KBM-7 (cell line): ENCODE results near the gene CLMP.

ENCODE experiments used
- DNase-seq: peaks from one replicate; pipeline ENCODE4 v3.0.0-alpha.2; 2015
- in situ Hi-C: fragments of 300-500 bp; cut with MboI; formaldehyde crosslinking; loops from 2 replicates; pipeline ENCODE4 v1.14.3; 2020; ENCODE audit warnings: low sequenced_read_pairs, low pct_unique_long_range_greater_than_20kb, mixed read lengths

Gene CLMP

DNA sequence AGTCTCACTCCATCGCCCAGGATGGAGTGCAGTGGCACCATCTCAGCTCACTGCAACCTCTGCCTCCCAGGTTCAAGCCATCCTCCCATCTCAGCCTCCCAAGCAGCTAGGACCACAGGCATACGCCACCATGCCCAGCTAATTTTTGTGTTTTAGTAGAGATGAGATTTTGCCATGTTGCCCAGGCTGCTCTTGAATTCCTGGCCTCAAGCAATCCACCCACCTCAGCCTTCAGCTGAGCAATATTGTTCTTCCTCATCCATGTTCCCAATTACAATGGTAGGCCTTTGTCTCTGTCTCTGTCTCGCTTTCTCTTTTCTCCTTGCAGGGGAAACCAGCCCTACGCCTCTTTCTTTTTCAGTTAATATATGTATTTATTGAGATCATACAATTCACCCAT is 143.4 kb downstream of the CLMP start:
- DNase-seq = no peak
- in situ Hi-C loops = no loop called here

DNA sequence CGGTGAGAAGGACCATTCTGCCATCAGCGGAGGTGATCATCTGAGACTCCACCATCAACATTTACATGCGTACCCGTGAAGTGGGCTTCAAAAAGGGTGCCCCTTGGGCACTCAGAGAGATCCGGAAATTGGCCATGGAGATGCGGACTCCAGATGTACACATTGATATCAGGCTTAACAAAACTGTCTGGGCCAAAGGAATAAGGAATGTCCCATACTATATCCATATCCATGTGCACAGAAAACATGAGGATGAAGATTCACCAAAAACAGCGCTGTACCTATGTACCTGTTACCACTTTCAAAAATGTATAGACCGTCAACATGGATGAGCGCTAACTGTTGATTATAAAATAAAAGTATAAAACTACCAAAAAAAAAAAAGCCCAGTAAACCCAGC is 143.9 kb downstream of the CLMP start:
- DNase-seq = no peak
- in situ Hi-C loops = no loop called here

DNA sequence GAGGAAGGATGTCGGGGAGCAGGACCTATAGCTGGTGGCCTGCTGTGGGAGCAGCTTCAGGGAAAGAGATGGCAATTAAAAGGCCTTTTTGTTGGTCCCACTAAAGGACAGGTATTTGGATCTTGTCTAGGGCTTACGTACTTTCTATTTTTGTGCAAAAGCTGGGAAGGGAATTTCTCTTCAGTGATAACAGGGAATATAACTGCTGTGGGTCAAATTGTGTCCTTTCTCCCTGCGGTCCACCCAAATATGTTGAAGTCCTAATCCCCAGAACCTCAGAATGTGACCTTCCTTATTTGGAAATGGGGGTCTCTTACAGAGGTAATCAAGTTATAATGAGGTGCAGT is 147.1 kb downstream of the CLMP start:
- in situ Hi-C loops = no loop called here

DNA sequence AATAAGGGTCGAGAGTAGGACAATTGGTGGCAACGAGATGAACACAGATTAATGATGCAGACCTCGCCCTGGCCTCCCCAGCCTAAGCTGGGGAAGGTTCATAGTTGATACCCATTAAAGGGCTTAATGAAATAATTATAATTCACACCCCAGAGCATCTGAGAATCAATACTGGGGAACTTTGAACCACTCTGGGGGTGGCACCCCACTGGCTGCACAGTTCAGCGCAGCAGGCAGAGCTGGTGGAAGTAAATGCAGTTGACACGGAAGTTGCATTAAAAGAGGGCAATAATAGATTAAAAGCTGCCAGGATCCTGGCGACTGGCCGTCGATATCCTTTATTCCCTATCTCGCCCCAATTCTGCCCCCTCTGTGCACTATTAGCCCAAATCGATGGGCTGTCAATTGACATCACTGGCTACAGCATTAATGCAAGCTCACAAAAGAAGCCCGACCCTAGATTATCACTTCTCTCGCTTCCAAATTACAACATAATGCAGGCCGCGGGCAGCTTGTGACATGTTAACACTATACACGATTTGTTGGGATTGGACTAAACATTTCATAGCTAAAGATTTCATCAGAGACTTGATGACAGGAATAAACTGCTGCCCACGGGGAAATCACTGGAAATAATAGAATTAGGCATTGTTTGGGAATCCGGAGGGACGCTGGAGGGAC is 147.6 kb downstream of the CLMP start:
- in situ Hi-C loops = no loop called here
- no peak for DNase-seq

More for the DNA sequence above, 147.1 kb downstream of the CLMP start:
- no peak for DNase-seq

DNA sequence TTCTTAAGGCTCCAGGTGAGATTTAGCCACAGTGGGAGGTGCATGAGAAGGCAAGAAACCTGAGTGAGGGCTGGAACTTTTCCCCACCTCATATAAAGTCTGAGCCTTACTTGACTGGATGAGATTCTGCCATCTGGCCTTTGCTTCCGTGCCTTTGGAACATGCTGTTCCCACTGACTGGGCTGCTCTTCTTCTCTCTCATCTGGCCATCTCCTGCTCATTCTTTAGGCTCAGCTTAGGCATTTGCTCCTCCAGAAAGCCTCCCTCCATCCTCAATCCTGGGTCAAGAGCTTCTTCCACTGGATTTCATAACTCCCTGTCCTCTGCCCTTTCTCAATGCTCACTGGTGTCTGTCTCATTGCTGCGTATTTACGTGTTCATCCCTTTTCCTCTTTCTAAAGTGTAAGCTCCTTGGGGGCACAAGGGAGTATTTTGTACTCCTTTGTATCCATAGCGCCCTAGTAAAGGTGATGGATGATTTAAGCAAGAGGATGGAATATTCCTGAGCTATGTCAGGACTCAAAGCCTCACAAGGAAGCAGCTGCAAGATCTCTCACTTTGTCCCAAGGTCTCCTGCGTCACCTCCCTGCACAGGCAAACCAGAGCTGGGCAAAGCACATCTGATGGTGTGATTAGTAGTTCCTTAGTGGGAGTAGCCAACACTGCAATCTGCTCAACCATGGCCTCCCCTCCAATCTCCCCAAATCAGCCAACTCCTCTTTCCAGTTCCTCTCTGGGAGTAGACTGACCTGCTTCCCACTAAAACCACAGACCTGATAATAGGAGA is 148.4 kb downstream of the CLMP start:
- in situ Hi-C loops = no loop called here
- DNase-seq = no peak

DNA sequence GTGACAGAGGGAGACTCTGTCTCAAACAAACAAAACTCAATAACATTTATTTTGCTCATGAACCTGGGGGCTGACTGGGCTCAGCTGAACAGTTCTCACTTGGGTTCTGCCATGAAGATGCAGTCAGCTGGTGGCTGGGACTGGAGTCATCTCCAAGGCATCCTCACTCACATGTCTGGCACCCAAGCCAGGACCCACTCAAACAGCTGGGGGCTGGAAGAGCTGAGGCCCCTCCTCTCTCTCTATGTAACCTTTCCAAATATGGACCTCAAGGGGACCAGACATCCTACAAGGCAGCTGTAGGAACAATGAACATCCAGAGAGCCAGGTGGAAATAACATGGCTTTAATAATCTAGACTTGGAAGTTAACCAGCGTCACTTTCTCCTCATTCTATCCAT is 149.9 kb downstream of the CLMP start:
- in situ Hi-C loops = no loop called here
- no peak for DNase-seq

DNA sequence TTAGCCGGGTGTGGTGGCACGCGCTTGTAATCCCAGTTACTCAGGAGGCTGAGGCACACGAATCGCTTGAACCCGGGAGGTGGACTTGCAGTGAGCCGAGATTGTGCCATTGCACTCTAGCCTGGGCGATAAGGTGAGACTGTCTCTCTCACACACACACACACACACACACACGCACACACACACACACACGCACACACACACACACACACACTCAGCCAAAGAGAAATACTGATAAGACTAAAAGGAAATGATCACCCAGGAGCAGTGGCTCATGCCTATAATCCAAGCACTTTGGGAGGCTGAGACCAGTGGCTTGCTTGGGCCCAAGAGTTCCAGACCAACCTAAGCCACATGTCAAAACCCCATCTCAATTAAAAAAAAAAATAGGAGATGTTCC is 153.9 kb downstream of the CLMP start:
- in situ Hi-C loops = no loop called here
- no peak for DNase-seq

DNA sequence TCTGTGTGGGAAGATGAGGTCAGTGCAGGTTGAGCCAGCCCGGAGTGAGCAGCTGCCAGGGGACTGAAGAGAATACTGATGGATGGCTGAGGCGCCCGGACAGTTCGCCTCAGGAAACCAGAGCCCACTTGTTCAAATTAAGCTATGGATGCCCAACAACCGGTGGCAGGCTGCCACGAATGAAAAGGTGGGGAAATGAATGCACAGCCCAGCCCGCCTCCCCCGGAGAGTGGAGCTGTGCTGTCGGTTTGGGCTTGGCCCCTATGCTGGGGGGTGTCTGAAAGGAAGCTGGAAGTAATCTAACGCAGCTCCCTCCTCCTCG is 155.0 kb downstream of the CLMP start:
- in situ Hi-C loops = no loop called here
- DNase-seq = no peak

DNA sequence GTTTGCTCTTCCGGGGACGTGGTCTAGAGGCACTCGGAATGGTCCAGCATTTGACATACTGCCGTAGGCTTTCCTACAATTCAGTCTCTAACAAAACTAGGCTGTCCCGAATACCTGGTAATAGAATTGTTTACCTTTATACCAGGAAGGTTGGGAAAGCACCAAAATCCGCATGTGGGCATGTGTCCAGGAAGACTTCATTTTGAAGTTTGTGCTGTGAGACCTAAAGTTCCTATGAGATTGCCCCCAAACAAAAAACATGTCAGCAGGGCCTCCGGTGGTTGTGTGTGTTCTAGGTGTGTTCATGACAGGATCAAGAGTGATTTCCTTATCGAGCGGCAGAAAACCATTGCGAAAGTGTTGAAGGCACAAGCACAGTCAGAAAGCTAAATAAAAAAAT is 159.2 kb downstream of the CLMP start:
- in situ Hi-C loops = no loop called here
- DNase-seq = no peak

DNA sequence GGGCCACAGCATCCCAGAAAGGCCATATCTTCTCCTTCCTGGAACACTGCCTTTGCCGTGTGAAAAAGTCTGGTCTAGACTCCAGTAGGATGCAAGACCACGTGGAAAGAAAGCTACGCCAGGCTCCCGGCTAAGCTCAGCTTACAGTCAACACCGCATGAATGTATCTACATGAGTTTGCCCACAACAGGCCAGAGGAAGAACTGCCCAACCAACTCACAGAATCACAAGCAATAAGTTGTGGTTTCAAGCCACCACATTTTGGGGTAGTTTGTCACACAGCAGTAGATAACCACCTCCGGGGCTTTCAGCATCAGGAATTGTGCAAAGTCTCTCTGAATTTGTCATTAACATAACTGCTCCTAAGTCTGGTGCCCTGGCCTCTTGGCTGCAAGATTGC is 160.5 kb downstream of the CLMP start:
- in situ Hi-C loops = no loop called here
- no peak for DNase-seq

DNA sequence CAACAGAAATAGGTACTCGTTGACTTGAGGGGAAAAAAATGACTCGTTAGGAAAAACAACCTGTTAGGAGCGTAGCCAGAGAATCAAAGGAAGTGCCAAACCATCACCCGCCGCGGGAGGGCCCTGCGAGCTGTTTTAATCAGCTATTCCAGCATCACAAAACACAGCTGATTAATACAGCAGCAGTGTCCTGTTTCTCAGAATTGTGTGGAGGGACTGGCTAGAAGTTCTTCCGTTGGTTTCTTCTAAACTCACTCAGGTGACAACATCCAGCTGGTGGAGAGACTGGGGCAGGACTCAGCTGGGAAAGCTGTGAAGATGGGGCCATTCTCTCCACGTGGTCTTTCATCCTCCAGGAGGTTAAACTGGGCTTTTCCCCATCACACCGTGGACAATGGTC is 161.2 kb downstream of the CLMP start:
- DNase-seq = no peak
- in situ Hi-C loops = no loop called here

DNA sequence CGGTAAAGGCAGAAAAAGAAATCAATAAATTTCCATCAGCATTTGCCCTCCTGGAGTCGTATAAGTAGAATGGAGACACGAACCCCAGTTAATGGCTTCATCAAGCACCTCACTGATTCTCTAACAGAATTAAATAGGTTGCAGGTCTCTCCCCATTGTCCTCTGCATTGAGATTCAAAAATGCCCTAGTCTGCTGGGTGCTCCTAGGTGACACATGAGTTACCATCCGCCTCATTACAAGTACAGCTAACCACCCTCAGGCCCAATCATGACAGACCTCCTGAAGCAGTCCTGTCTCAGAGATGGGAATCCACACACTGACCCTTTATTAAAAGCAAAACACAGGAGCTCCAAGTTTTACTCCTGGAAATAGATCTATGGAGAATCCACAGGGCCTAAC is 164.5 kb downstream of the CLMP start:
- in situ Hi-C loops = no loop called here
- DNase-seq = no peak

DNA sequence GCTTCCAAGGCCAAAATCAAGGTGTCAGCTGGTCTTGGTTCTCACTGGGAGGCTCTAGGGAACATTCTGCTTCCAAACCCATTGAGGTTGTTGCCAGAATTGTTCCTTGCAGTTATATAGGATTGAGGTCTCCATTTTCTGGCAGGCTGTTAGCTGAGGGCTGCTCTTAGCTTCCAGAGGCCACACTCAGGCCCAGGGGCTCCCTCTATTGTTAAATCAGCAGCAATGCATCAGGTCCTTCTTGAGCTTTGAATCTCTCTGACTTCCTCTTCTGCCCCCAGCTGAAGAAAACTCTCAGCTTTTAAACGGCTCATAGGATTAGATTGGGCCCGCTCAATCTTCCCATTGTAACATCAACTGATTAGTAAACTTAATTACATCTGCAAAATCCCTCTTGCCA is 174.1 kb downstream of the CLMP start:
- DNase-seq = peak; percentile 84
- in situ Hi-C loops = loop anchor here (25.0 kb wide), 1 partner anchor 409 kb away; no protein-coding TSS in a partner anchor
